T47D (cell line): ENCODE measurements around the gene ANKH.
A peak's percentile ranks its signal among the peaks of the same experiment; 100 is the strongest.

Experiments
- DNase-seq, 2 experiments: peaks; one replicate each; pipeline versions ENCODE4 v3.0.0 to v3.0.0-alpha.2; 2011 to 2012; ENCODE audit warnings: low read depth in 1 of 2, low spot score in 1 of 2
- JUND ChIP-seq: IDR thresholded peaks from 2 replicates; pipeline ENCODE4 v1.6.1; 2012; ENCODE audit warnings: low read depth
- in situ Hi-C: cut with HindIII; loops from 2 replicates; pipeline ENCODE4 v1.10.0; 2016; ENCODE audit warnings: low sequenced_read_pairs, low pct_unique_long_range_greater_than_20kb

Gene ANKH

GRCh38 chr5:14705556-14705955, 166.0 kb downstream of the ANKH start:
- no peak for TF ChIP-seq JUND
- in situ Hi-C loops = no loop called here

GRCh38 chr5:14702238-14702839, 169.2 kb downstream of the ANKH start:
- DNase-seq = no peak
- in situ Hi-C loops = no loop called here

More at GRCh38 chr5:14705556-14705955, 166.0 kb downstream of the ANKH start:
- no peak for DNase-seq

GRCh38 chr5:14701556-14701955, 170.0 kb downstream of the ANKH start:
- in situ Hi-C loops = no loop called here
- no peak for DNase-seq
- TF ChIP-seq JUND = no peak

More at GRCh38 chr5:14702238-14702839, 169.2 kb downstream of the ANKH start:
- TF ChIP-seq JUND = no peak

GRCh38 chr5:14700478-14701436, 170.8 kb downstream of the ANKH start:
- in situ Hi-C loops = no loop called here
- no peak for DNase-seq
- TF ChIP-seq JUND = no peak

- no peak for DNase-seq
- in situ Hi-C loops = no loop called here
Measured at GRCh38 chr5:14699807-14700400, 171.7 kb downstream of the ANKH start.

GRCh38 chr5:14699159-14699558, 172.4 kb downstream of the ANKH start:
- TF ChIP-seq JUND = no peak

More at GRCh38 chr5:14699807-14700400, 171.7 kb downstream of the ANKH start:
- no peak for TF ChIP-seq JUND

GRCh38 chr5:14698495-14698894, 173.1 kb downstream of the ANKH start:
- in situ Hi-C loops = no loop called here
- no peak for DNase-seq
- no peak for TF ChIP-seq JUND

More at GRCh38 chr5:14699159-14699558, 172.4 kb downstream of the ANKH start:
- no peak for DNase-seq
- in situ Hi-C loops = no loop called here

GRCh38 chr5:14696851-14697250, 174.7 kb downstream of the ANKH start:
- in situ Hi-C loops = no loop called here
- TF ChIP-seq JUND = no peak
- no peak for DNase-seq

GRCh38 chr5:14696057-14696456, 175.5 kb downstream of the ANKH start:
- in situ Hi-C loops = no loop called here
- TF ChIP-seq JUND = no peak
- no peak for DNase-seq

GRCh38 chr5:14695152-14695551, 176.4 kb downstream of the ANKH start:
- DNase-seq = no peak
- no peak for TF ChIP-seq JUND
- in situ Hi-C loops = no loop called here

GRCh38 chr5:14693070-14693469, 178.5 kb downstream of the ANKH start:
- TF ChIP-seq JUND = no peak
- in situ Hi-C loops = no loop called here
- DNase-seq = no peak

- in situ Hi-C loops = no loop called here
- TF ChIP-seq JUND = no peak
- DNase-seq = peak in 1 of 2 experiments; percentile 44
Measured at GRCh38 chr5:14687023-14687665, 184.4 kb downstream of the ANKH start.

GRCh38 chr5:14686517-14686916, 185.1 kb downstream of the ANKH start:
- TF ChIP-seq JUND = no peak
- no peak for DNase-seq
- in situ Hi-C loops = no loop called here
